Stimulated activated CD4-positive, alpha-beta T cell treated with anti-CD3 and anti-CD28 coated beads, Interleukin-12 subunit alpha, Interleukin-12 subunit beta, amount 100 ng/mL, for 48 hours (primary cell): ENCODE results near the gene GRM3.
"Not testable (repeated sequence)": the region's sequence is repeated elsewhere in the genome, so short reads cannot be mapped to it uniquely, and the experiment has no call there.

Experiments used
- DNase-seq, 3 donors: peaks; one replicate each; pipeline ENCODE4 v3.0.0-alpha.2; 2020; ENCODE audit warnings: low read depth in 2 of 3, low spot score in 1 of 3

The GRM3 gene

DNA sequence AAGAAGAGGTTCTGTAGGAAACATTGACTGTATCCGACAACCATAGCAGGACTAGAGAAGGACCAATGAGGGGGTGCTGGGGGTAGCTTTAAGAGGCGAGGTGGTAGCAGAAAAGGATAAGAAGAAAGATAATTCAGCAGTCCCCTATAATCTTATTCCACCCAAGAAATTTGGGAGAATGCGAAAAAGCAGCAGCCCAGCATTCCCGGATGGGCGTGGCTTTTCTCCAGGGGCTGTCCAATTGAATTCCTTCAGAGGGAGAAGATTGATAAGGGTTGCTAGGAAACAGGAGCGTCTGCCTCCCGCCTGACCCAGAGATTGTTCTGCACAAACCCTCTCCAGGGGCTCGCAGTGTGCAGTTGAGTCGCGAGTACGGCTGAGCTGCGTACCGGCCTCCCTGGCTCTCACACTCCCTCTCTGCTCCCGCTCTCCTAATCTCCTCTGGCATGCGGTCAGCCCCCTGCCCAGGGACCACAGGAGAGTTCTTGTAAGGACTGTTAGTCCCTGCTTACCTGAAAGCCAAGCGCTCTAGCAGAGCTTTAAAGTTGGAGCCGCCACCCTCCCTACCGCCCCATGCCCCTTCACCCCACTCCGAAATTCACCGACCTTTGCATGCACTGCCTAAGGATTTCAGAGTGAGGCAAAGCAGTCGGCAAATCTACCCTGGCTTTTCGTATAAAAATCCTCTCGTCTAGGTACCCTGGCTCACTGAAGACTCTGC lies at the start of gene GRM3:
Gene GRM3 (plus strand): TSS at position 349 of the 721 bp plus-strand sequence. CDS start 121,237 bp downstream, outside the sequence.
- no peak for DNase-seq

DNA sequence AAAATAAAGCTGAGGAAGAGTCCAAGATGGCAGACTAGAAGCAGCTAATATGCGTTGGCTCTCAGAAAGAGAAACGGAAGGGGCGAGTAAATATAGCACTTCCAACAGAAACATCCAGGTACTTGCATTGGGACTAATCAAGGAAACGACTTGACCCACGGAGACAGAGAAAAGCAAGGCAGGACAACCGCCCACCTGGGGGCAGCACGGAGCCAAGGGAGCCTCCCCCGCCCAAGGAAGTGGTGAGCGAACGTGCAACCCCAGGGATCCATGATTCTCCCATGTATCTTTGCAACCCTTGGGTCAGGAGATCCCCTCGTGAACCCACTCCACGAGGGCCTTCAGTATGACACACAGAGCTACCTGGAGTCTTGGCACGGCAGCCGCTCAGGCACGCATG lies 45.4 kb upstream of the GRM3 start:
- no peak for DNase-seq

DNA sequence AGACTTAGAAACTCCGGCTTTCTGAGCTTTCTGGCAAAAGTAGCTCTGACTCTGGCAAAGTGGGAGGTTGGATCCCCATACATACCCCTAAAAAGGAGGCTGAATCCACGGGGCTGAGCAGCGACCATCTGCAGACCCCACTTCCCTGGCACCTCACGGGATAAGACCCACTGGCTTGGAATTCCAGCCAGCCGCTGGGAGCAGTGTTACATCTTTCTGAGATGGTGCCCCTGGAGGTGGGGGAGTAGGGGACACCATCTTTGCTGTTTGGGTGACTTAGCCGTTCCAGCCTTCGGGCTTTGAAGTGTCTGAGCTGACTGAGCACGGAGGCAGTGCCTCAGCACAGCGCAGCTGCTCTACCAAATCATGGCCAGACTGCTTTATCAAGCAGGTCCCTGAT lies 45.0 kb upstream of the GRM3 start:
- no peak for DNase-seq

GRCh38 chr7:86600506-86601290 lies 43.0 kb upstream of the GRM3 start:
- no peak for DNase-seq

DNA sequence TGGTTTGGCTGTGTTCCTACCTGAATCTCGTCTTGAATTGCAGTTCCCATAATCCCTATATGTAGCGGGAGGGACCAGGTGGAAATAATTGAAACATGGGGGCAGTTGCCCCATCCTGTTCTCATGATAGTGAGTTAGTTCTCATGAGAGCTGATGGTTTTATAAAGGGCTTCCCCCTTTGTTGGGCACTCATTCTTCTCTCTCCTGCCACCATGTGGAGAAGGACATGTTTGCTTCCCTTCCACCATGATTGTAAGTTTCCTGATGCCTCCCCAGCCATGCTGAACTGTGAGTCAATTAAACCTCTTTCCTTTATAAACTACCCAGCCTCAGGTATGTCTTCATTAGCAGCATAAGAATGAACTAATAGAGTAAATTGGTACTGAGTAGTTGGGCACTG lies 28.0 kb upstream of the GRM3 start:
- not testable (repeated sequence) for DNase-seq

GRCh38 chr7:86644282-86645224 lies 844 bp downstream of the GRM3 start:
- DNase-seq = no peak

- no peak for DNase-seq
Measured at GRCh38 chr7:86645225-86645608, 1.5 kb downstream of the GRM3 start.

GRCh38 chr7:86645676-86646276 lies 2.1 kb downstream of the GRM3 start:
- DNase-seq = no peak

DNA sequence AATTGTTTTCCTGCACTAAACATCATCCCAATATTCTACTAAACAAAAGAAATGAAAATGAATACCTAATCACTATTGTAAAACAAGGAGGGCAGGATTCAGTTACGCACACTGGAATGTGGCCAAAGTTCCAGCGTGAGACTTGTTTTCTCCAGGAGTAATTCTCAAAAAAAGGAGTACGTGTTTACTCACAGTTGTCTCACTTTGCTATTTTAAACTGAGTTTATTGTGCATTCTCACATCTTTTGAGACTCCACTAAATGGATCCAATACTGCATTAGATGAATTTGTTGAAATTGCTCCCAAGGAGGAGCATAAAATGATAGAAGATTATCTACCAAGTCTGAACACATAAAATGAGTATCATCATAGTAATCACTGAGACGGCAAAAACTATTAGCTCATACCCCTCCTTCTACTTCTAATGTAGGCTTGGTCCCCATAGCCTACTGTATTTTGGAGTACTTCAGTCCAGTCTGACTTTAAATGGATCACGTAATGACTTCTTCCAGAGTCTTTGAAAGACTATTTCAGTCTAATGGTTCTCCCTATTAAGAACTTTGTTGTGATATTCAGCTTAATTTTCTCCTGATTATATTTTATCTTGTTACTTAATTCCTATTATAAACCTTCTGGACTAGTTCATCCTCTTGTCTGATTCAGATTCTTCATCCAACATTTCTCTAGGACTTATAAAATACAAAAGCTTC lies 3.8 kb downstream of the GRM3 start:
- DNase-seq = no peak

GRCh38 chr7:86648169-86648568 lies 4.5 kb downstream of the GRM3 start:
- no peak for DNase-seq

DNA sequence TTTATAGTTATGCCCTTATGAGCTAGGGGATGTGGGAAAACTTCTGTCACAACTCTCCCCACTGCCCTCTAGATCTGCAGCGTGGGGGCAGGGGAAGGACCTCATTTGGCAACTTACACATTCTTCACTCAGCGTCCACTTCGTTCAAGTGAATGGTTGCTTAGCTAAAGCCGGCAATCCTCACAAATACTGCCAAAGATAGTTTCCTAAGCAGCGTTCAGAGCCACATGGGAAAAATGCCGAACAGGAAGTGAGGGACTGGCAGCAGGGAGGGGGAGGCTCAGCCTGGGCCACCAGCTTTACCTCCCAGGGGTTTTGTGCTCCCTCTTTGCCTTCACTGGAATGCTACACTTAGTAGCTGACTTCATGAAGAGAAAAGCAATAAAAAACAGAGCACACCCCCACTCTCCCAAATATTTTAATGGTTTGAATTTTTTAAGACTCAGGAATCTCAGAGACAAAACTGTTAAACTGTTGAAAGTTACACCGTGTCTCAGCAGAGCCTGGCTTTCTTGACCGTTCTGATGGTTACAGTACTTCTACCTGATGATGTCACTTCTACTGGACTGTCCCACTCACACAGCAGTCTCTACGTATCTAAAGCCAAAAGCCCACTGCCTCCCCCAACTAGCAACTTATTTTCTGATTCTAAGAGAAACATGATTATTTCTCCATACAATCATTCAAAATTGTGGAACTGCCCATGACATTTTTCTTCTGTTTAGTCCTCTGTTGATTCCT lies 10.4 kb downstream of the GRM3 start:
- no peak for DNase-seq

DNA sequence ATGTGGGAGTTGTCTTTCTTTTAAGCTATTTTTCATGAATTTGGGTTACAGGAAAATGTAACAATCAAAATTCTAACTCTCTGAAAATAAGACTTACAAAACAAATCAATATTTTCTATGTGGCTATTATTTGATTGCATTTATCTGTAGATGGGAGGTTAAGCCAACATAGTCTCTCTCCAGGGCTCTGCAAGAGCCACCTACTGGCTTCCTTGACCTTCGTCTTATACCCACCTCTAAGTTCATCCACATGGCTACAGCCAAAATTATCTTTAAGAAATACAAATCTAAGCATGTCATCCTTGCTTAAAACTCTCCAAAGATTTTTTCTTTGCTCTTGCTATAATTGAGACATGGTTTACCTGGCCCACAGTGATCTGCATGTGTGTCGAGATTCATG lies 14.2 kb downstream of the GRM3 start:
- no peak for DNase-seq

GRCh38 chr7:86660950-86661462 lies 17.3 kb downstream of the GRM3 start:
- no peak for DNase-seq

- no peak for DNase-seq
Measured at GRCh38 chr7:86664486-86664885, 20.8 kb downstream of the GRM3 start.

GRCh38 chr7:86664991-86665390 lies 21.3 kb downstream of the GRM3 start:
- no peak for DNase-seq

DNA sequence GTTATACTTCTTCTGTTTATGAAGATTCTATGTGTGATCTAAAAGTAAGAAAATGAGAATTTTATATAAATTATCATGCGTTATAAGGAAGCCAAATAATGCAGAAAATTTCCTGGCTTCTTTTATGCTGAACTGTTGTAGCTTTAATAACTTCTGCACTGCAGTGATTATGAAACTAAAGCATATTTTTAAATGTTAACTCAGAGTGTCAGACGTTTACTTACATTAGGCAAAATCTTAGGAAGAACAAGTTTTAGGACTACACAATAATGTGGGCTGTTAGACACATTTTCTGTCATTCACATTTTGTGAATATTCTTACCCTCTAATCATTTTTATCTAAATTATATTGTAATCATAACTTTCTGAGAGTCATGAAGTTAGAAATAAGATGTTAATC lies 22.0 kb downstream of the GRM3 start:
- DNase-seq = no peak

- no peak for DNase-seq
Measured at GRCh38 chr7:86667732-86668131, 24.0 kb downstream of the GRM3 start.

DNA sequence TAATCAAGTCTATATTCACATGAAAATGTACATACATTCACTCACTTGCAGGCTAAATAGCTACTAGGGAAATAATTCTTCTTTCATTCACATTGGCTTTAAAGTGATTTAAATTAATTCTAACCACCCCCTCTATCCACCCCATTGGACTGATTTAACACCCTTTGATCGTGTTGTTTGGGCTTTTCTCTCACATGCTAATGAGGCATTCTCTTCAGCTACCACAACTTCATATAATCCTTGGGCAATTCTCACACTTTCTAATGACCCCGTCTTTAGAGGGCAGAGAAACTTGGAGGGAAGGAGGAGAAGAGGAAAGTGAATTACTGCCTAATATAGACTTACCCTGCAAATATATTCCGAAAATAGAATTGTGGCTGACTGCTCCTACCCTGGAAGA lies 24.6 kb downstream of the GRM3 start:
- no peak for DNase-seq

DNA sequence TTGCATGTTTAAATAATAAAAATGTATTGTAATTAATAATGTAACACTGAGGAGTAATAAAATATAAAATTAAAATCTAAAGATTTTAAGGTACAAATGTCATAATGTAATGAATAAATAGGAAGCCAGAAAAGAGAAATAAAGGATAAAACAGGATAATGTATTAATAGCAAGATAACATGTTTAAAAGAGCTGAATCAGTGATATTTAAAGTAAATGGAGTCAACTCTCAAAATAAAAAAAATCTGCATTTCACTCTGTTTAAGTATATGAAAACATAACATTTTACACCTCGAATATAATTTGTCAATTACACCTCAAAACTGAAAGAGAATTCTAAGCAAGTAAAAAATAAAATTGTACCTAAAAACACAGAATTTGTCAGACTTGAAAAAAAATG lies 44.1 kb downstream of the GRM3 start:
- DNase-seq = no peak

- no peak for DNase-seq
Measured at GRCh38 chr7:86689363-86689762, 45.7 kb downstream of the GRM3 start.
